ENCODE measurements around the gene FAT2. TPM values are rescaled to one million over a fixed set of nuclear protein-coding genes. Genes with fewer than 3 reads are reported as not detected.

Gene FAT2
- total RNA-seq, 4 donors from 2014 or later, result 0.13 to 5.6 (median 0.62) TPM; not detected in 1

GRCh38 chr5:151565971-151566370 is 25.2 kb downstream of the FAT2 start:
- H3K4me3 ChIP-seq, result no peak overlapping the region
- H3K27me3 ChIP-seq, result peaks cover 10% of the 10 kb centered on the region
- H3K4me1 ChIP-seq, result no peaks in the 10 kb centered on the region
- WGBS, 2 donors (ENCODE audit: low coverage in 1 of 2), result no CpG with 5 or more reads among the region's 11 CpGs
- H3K36me3 ChIP-seq, result no peaks in the 10 kb centered on the region
- H3K27ac ChIP-seq, result no peak overlapping the region
- ATAC-seq, result no peak
- TF ChIP-seq POLR2AphosphoS5 (IDR thresholded peaks at IDR 0.05), result no peak
- TF ChIP-seq POLR2A (IDR thresholded peaks at IDR 0.05), result no peak
- TF ChIP-seq CTCF (IDR thresholded peaks at IDR 0.05), result no peak
- no peak for TF ChIP-seq EP300 (IDR thresholded peaks at IDR 0.05)
- H3K9me3 ChIP-seq, result no peaks in the 10 kb centered on the region

GRCh38 chr5:151562019-151562707 is 29.0 kb downstream of the FAT2 start:
- WGBS, 2 donors (ENCODE audit: low coverage in 1 of 2), result 67% methylated on average over 1 to 8 of the region's 8 CpGs
- H3K4me1 ChIP-seq, result no peaks in the 10 kb centered on the region
- no peaks in the 10 kb centered on the region for H3K36me3 ChIP-seq
- no peak overlapping the region for H3K4me3 ChIP-seq
- ATAC-seq, result no peak
- H3K27ac ChIP-seq, result no peak overlapping the region
- no peaks in the 10 kb centered on the region for H3K27me3 ChIP-seq
- TF ChIP-seq POLR2AphosphoS5 (IDR thresholded peaks at IDR 0.05), result no peak
- TF ChIP-seq EP300 (IDR thresholded peaks at IDR 0.05), result no peak
- no peak for TF ChIP-seq CTCF (IDR thresholded peaks at IDR 0.05)
- no peak for TF ChIP-seq POLR2A (IDR thresholded peaks at IDR 0.05)
- no peaks in the 10 kb centered on the region for H3K9me3 ChIP-seq

- no peak for TF ChIP-seq EP300 (IDR thresholded peaks at IDR 0.05)
- no peak for TF ChIP-seq POLR2AphosphoS5 (IDR thresholded peaks at IDR 0.05)
- TF ChIP-seq CTCF (IDR thresholded peaks at IDR 0.05), result no peak
- TF ChIP-seq POLR2A (IDR thresholded peaks at IDR 0.05), result no peak
- no peaks in the 10 kb centered on the region for H3K9me3 ChIP-seq
- no peak overlapping the region for H3K27ac ChIP-seq
- H3K4me3 ChIP-seq, result no peak overlapping the region
- no peaks in the 10 kb centered on the region for H3K36me3 ChIP-seq
- 77 to 94% methylated on average over 2 to 6 of the region's 6 CpGs for WGBS, 2 donors (ENCODE audit: low coverage in 1 of 2)
- H3K27me3 ChIP-seq, result no peaks in the 10 kb centered on the region
- no peaks in the 10 kb centered on the region for H3K4me1 ChIP-seq
- ATAC-seq, result no peak
Observed at GRCh38 chr5:151557951-151558350, 33.2 kb downstream of the FAT2 start.

GRCh38 chr5:151557466-151557865 is 33.7 kb downstream of the FAT2 start:
- no peak for ATAC-seq
- TF ChIP-seq POLR2AphosphoS5 (IDR thresholded peaks at IDR 0.05), result no peak
- TF ChIP-seq POLR2A (IDR thresholded peaks at IDR 0.05), result no peak
- TF ChIP-seq CTCF (IDR thresholded peaks at IDR 0.05), result no peak
- TF ChIP-seq EP300 (IDR thresholded peaks at IDR 0.05), result no peak
- Histone ChIP-seq H3K4me1 (no peaks in the 10 kb centered on the region), H3K4me3 (no peak overlapping the region), H3K9me3 (no peaks in the 10 kb centered on the region), H3K27me3 (no peaks in the 10 kb centered on the region), H3K36me3 (no peaks in the 10 kb centered on the region), H3K27ac (no peak overlapping the region)
- 71 to 100% methylated on average over 1 of the region's 1 CpG for WGBS, 2 donors (ENCODE audit: low coverage in 1 of 2)

- H3K4me3 ChIP-seq, result no peak overlapping the region
- TF ChIP-seq POLR2A (IDR thresholded peaks at IDR 0.05) (no peak), POLR2AphosphoS5 (IDR thresholded peaks at IDR 0.05) (no peak), EP300 (IDR thresholded peaks at IDR 0.05) (no peak), CTCF (IDR thresholded peaks at IDR 0.05) (no peak)
- WGBS, 2 donors (ENCODE audit: low coverage in 1 of 2), result 16 to 42% methylated on average over 3 to 5 of the region's 6 CpGs
- H3K9me3 ChIP-seq, result no peaks in the 10 kb centered on the region
- H3K36me3 ChIP-seq, result no peaks in the 10 kb centered on the region
- H3K27me3 ChIP-seq, result no peaks in the 10 kb centered on the region
- H3K27ac ChIP-seq, result no peak overlapping the region
- no peak for ATAC-seq
- no peaks in the 10 kb centered on the region for H3K4me1 ChIP-seq
Observed at GRCh38 chr5:151556806-151557205, 34.3 kb downstream of the FAT2 start.

Measured in gastroesophageal sphincter (tissue), 4 donors.